Body of pancreas (tissue), 4 donors: ENCODE results near the gene CEBPG. TPM values are rescaled to one million over a fixed set of nuclear protein-coding genes. Genes with fewer than 3 reads are reported as not detected.

Source experiments
- ATAC-seq: fragments of 150-250 bp; one replicate; pipeline ENCODE4 v1.9.1; 2016
- DNase-seq, 4 donors: peaks; one replicate each; pipeline ENCODE4 v3.0.0-alpha.2; 2019
- H3K27ac ChIP-seq, 4 donors: fragments of 200-600 bp; sonication (generic); 1 replicate in 3 of 4; 2 replicates in 1 of 4; pipeline versions ENCODE4 v1.5.1 to v1.6.1; 2016 to 2019; ENCODE audit warnings: mild to moderate bottlenecking in 1 of 4, mixed read lengths in 1 of 4, moderate library complexity in 1 of 4
- H3K27me3 ChIP-seq, 2 donors: fragments of 200-600 bp; sonication (generic); one replicate each; pipeline ENCODE4 v1.6.0; 2016; ENCODE audit warnings: mild to moderate bottlenecking in 1 of 2
- H3K36me3 ChIP-seq, 2 donors: fragments of 200-600 bp; sonication (generic); replicated peaks in 1 of 2; 2 replicates each; pipeline ENCODE4 v1.5.1; 2016; ENCODE audit warnings: low read depth in 2 of 2; ENCODE audit not compliant: insufficient read depth in 1 of 2
- H3K4me1 ChIP-seq: fragments of 200-600 bp; sonication (generic); one replicate; pipeline ENCODE4 v1.6.0; 2016
- H3K4me3 ChIP-seq, 2 donors: fragments of 200-600 bp; sonication (generic); 1 replicate in 1 of 2; 2 replicates in 1 of 2; pipeline ENCODE4 v1.5.1; 2016 to 2019
- H3K9me3 ChIP-seq, 3 donors: fragments of 200-600 bp; sonication (generic); 1 replicate in 2 of 3; 2 replicates in 1 of 3; pipeline ENCODE4 v1.5.1; 2016
- CTCF ChIP-seq, 7 experiments: fragments of 450-650 bp in 4 of 7; fragments of 200-600 bp in 3 of 7; sonication (generic) in 3 of 7; IDR thresholded peaks; one replicate each; pipeline ENCODE4 v1.5.1; 2016 to 2019; ENCODE audit warnings: antibody characterized with exemption in 7 of 7
- POLR2A ChIP-seq, 3 donors: fragments of 450-650 bp; IDR thresholded peaks; one replicate each; pipeline ENCODE4 v1.6.1; 2016; ENCODE audit warnings: antibody characterized with exemption in 3 of 3, mild to moderate bottlenecking in 2 of 3
- WGBS, 2 donors: methylation state at CpG; one replicate each; pipeline ENCODE4 v1.1.5; 2017; 5-methylcytosine and 5-hydroxymethylcytosine counted together
- intact Hi-C: fragments of 100-400 bp; cut with DNase I; formaldehyde crosslinking; loops from one replicate; pipeline ENCODE4 v1.15.1; 2023
- total RNA-seq, 2 donors: library from RNA; depleted of rRNA; stranded (reverse); fragments of >200 nt; gene quantifications; one replicate each; pipeline ENCODE4 v1.1.0, GENCODE V29; 2016

Gene CEBPG
- total RNA-seq, 2 donors from 2014 or later = 13.2 to 16.3 TPM

DNA sequence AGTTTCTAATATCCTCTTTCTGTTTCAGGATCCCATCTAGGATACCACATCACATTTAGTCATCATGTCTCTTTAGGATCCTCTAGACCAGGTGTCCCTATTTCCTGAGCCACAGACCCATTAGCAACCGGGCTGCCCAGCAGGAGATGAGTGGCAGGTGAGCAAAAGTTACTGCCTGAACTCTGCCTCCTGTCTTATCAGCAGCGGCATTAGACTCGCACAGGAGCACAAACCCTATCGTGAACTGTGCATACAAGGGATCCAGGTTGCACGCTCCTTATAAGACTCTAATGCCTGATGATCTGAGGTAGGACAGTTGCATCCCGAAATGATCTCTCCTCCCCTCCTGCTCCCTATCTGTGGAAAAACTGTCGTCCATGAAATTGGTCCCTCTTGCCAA is 7.8 kb upstream of the CEBPG start:
- DNase-seq (no peak), ATAC-seq (no peak)
- 32 to 45% methylated on average over 7 of the region's 7 CpGs for WGBS, 2 donors
- no peaks in the 10 kb centered on the region for H3K4me1 ChIP-seq
- H3K4me3 ChIP-seq = no peak overlapping the region
- intact Hi-C loops = loop anchor here (10.0 kb wide), 1 partner anchor 71 kb away; no protein-coding TSS in a partner anchor
- no peaks in the 10 kb centered on the region for H3K27me3 ChIP-seq
- no peaks in the 10 kb centered on the region for H3K9me3 ChIP-seq
- TF ChIP-seq POLR2A (IDR thresholded peaks at IDR 0.05) (no peak), CTCF (IDR thresholded peaks at IDR 0.05) (no peak)
- no peaks in the 10 kb centered on the region for H3K36me3 ChIP-seq
- H3K27ac ChIP-seq = no peak overlapping the region

- no peak for TF ChIP-seq POLR2A (IDR thresholded peaks at IDR 0.05)
- TF ChIP-seq CTCF (IDR thresholded peaks at IDR 0.05) = no peak
- H3K27me3 ChIP-seq = no peaks in the 10 kb centered on the region
- H3K36me3 ChIP-seq = no peaks in the 10 kb centered on the region
- H3K9me3 ChIP-seq = no peaks in the 10 kb centered on the region
- no peaks in the 10 kb centered on the region for H3K4me1 ChIP-seq
- ATAC-seq = no peak
- H3K27ac ChIP-seq = no peak overlapping the region
- 59 to 66% methylated on average over 6 of the region's 6 CpGs for WGBS, 2 donors
- no peak overlapping the region for H3K4me3 ChIP-seq
- intact Hi-C loops = loop anchor here (10.0 kb wide), 1 partner anchor 71 kb away; no protein-coding TSS in a partner anchor
- DNase-seq = no peak
These were observed 7.4 kb upstream of the CEBPG start for GRCh38 chr19:33366127-33366526.

DNA sequence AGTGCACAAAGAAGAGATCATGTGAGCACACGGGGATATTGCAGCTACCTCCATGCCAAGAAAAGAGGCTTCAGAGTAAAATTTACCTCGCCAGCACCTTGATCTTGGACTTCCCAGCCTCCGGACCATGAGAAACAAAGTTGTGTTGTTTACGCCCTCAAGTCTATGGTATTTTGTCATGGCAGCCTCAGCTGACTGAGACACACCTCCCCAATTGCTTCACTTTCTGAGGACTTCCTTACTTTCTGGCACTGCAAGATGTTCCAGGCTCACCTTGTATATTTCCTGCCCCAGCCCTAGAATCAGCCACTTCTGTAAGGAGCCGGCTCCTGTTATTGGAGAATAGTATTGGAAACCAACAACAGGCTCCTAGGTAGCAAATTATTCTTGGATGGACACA is 6.6 kb upstream of the CEBPG start:
- Histone ChIP-seq H3K36me3 (no peaks in the 10 kb centered on the region), H3K4me1 (no peaks in the 10 kb centered on the region), H3K27ac (no peak overlapping the region), H3K27me3 (no peaks in the 10 kb centered on the region), H3K9me3 (no peaks in the 10 kb centered on the region), H3K4me3 (no peak overlapping the region)
- DNase-seq = no peak
- intact Hi-C loops = loop anchor here (10.0 kb wide), 1 partner anchor 72 kb away; no protein-coding TSS in a partner anchor
- WGBS, 2 donors = 85 to 90% methylated on average over 5 of the region's 5 CpGs
- TF ChIP-seq CTCF (IDR thresholded peaks at IDR 0.05) (no peak), POLR2A (IDR thresholded peaks at IDR 0.05) (no peak)
- ATAC-seq = no peak

- intact Hi-C loops = loop anchor here (10.0 kb wide), 1 partner anchor 73 kb away; no protein-coding TSS in a partner anchor
- Histone ChIP-seq H3K36me3 (no peaks in the 10 kb centered on the region), H3K9me3 (no peaks in the 10 kb centered on the region), H3K4me1 (peaks cover 5% of the 10 kb centered on the region), H3K27me3 (no peaks in the 10 kb centered on the region), H3K27ac (no peak overlapping the region), H3K4me3 (no peak overlapping the region)
- ATAC-seq (no peak), DNase-seq (no peak)
- 62 to 73% methylated on average over 5 of the region's 5 CpGs for WGBS, 2 donors
- TF ChIP-seq POLR2A (IDR thresholded peaks at IDR 0.05) (no peak), CTCF (IDR thresholded peaks at IDR 0.05) (no peak)
These were observed 5.2 kb upstream of the CEBPG start for GRCh38 chr19:33368074-33368864.

- Histone ChIP-seq H3K36me3 (no peaks in the 10 kb centered on the region), H3K27me3 (no peaks in the 10 kb centered on the region), H3K4me1 (peaks cover 19% of the 10 kb centered on the region), H3K4me3 (no peak overlapping the region), H3K27ac (no peak overlapping the region), H3K9me3 (no peaks in the 10 kb centered on the region)
- intact Hi-C loops = no loop called here
- TF ChIP-seq POLR2A (IDR thresholded peaks at IDR 0.05) (no peak), CTCF (IDR thresholded peaks at IDR 0.05) (no peak)
- ATAC-seq (no peak), DNase-seq (no peak)
- 71 to 78% methylated on average over 4 of the region's 4 CpGs for WGBS, 2 donors
These were observed 2.7 kb upstream of the CEBPG start for GRCh38 chr19:33370783-33371182.
